HepG2 (cell line): ENCODE measurements around the gene PRSS53. TPM values are rescaled to one million over a fixed set of nuclear protein-coding genes. Genes with fewer than 3 reads are reported as not detected.

ENCODE experiments used
- CAMTA2 ChIP-seq: sonication (generic); formaldehyde crosslinking; IDR thresholded peaks from 2 replicates; pipeline ENCODE4 v1.4.0; 2020; ENCODE audit warnings: mild to moderate bottlenecking, missing genetic modification reagents, borderline replicate concordance
- CREB1 ChIP-seq, 2 experiments: fragments of 450-650 bp in 1 of 2; IDR thresholded peaks; 2 replicates each; pipeline ENCODE4 v1.6.1; 2016 to 2017; ENCODE audit warnings: control low read depth in 1 of 2, mild to moderate bottlenecking in 1 of 2, missing compliant biosample characterization in 1 of 2, missing genetic modification characterization in 1 of 2
- HMGXB4 ChIP-seq, 2 experiments: sonication (generic) in 1 of 2; formaldehyde crosslinking in 1 of 2; IDR thresholded peaks; 2 replicates each; pipeline versions ENCODE4 v1.4.0 to v1.6.1; 2018 to 2020; ENCODE audit warnings: missing genetic modification reagents in 2 of 2, borderline replicate concordance in 1 of 2, low read depth in 1 of 2, mild to moderate bottlenecking in 1 of 2, missing biosample characterization in 1 of 2
- KDM1A ChIP-seq: IDR thresholded peaks from 2 replicates; pipeline ENCODE4 v1.6.1; 2016; ENCODE audit warnings: missing compliant biosample characterization
- KLF12 ChIP-seq: sonication (generic); formaldehyde crosslinking; IDR thresholded peaks from 2 replicates; pipeline ENCODE4 v1.4.0; 2020; ENCODE audit warnings: missing genetic modification reagents, borderline replicate concordance
- MED1 ChIP-seq: sonication (generic); formaldehyde crosslinking; IDR thresholded peaks from 2 replicates; pipeline ENCODE4 v1.4.0; 2020; ENCODE audit warnings: missing genetic modification reagents
- SAFB2 ChIP-seq: sonication (generic); formaldehyde crosslinking; IDR thresholded peaks from 2 replicates; pipeline ENCODE4 v1.5.1; 2020; ENCODE audit warnings: missing genetic modification reagents, low read depth, mild to moderate bottlenecking, borderline replicate concordance
- SMARCE1 ChIP-seq: fragments of 450-650 bp; IDR thresholded peaks from 2 replicates; pipeline ENCODE4 v1.6.1; 2017; ENCODE audit warnings: borderline replicate concordance
- STAT5B ChIP-seq: sonication (generic); formaldehyde crosslinking; IDR thresholded peaks from 2 replicates; pipeline ENCODE4 v1.4.0; 2020; ENCODE audit warnings: missing genetic modification reagents
- SUZ12 ChIP-seq: fragments of 150-350 bp; IDR thresholded peaks from 2 replicates; pipeline ENCODE4 v1.6.1; 2014; ENCODE audit warnings: low read depth, low read length
- ZC3H13 ChIP-seq: sonication (generic); formaldehyde crosslinking; IDR thresholded peaks from 2 replicates; pipeline ENCODE4 v1.8.1; 2023; ENCODE audit warnings: mild to moderate bottlenecking, missing genetic modification reagents, moderate library complexity
- ZFP36L1 ChIP-seq: sonication (generic); formaldehyde crosslinking; IDR thresholded peaks from 2 replicates; pipeline ENCODE4 v1.8.0; 2022; ENCODE audit warnings: mild to moderate bottlenecking, missing genetic modification reagents, moderate library complexity
- ZFP37 ChIP-seq: sonication (generic); formaldehyde crosslinking; IDR thresholded peaks from 2 replicates; pipeline ENCODE4 v1.4.0; 2020; ENCODE audit warnings: missing genetic modification reagents, borderline replicate concordance
- ZNF263 ChIP-seq: sonication (generic); formaldehyde crosslinking; IDR thresholded peaks from 2 replicates; pipeline ENCODE4 v1.4.0; 2020; ENCODE audit warnings: missing genetic modification reagents
- ZNF33B ChIP-seq: sonication (generic); formaldehyde crosslinking; IDR thresholded peaks from 2 replicates; pipeline ENCODE4 v1.5.1; 2020; ENCODE audit warnings: mild to moderate bottlenecking, missing genetic modification reagents
- ZNF530 ChIP-seq: sonication (generic); formaldehyde crosslinking; IDR thresholded peaks from 2 replicates; pipeline ENCODE4 v1.5.0; 2020; ENCODE audit warnings: low read depth, mild to moderate bottlenecking, missing genetic modification reagents
- ZNF589 ChIP-seq: sonication (generic); formaldehyde crosslinking; conservative IDR thresholded peaks from 2 replicates; pipeline ENCODE4 v1.8.0; 2022; ENCODE audit warnings: mild to moderate bottlenecking, moderate library complexity, missing genetic modification reagents
- ZNF770 ChIP-seq: sonication (generic); formaldehyde crosslinking; IDR thresholded peaks from 2 replicates; pipeline ENCODE4 v1.5.0; 2020; ENCODE audit warnings: mild to moderate bottlenecking, missing genetic modification reagents
- ZNF772 ChIP-seq: sonication (generic); formaldehyde crosslinking; IDR thresholded peaks from 2 replicates; pipeline ENCODE4 v1.5.0; 2020; ENCODE audit warnings: mild to moderate bottlenecking, missing genetic modification reagents
- ZNF83 ChIP-seq: sonication (generic); formaldehyde crosslinking; IDR thresholded peaks from 2 replicates; pipeline ENCODE4 v1.4.0; 2020; ENCODE audit warnings: missing genetic modification reagents, mild to moderate bottlenecking, borderline replicate concordance
- polyA plus RNA-seq, 8 experiments: library from polyadenylated mRNA; depleted of rRNA in 3 of 8; stranded (reverse) in 7 of 8; unstranded in 1 of 8; fragments of >200 nt; fragmentation: Illumina TruSeq in 4 of 8; extraction: Trizol in 4 of 8; gene quantifications; 2 replicates each; pipeline versions ENCODE4 v1.2.1 to v1.2.3, GENCODE V29; 2011 to 2016; ENCODE audit warnings: low read depth in 4 of 8, missing spikeins in 1 of 8, mixed read lengths in 1 of 8; ENCODE audit not compliant: insufficient read depth in 1 of 8
- total RNA-seq, 5 experiments: library from RNA; depleted of rRNA; stranded (reverse); fragments of >200 nt; fragmentation: Illumina TruSeq; extraction: Trizol; gene quantifications; 2 replicates each; pipeline ENCODE4 v1.2.3, GENCODE V29; 2016; ENCODE audit warnings: low read depth in 1 of 5
- TF ChIP-seq, protein P1 (sequence below): sonication (generic); formaldehyde crosslinking; IDR thresholded peaks from 2 replicates; pipeline ENCODE4 v1.9.0; 2021; ENCODE audit warnings: missing genetic modification reagents, mild to moderate bottlenecking, borderline replicate concordance
- TF ChIP-seq, protein P2 (sequence below): conservative IDR thresholded peaks from 2 replicates; pipeline ENCODE4 v1.6.1; 2018; ENCODE audit warnings: missing genetic modification reagents

PRSS53 gene
- total and polyA plus RNA-seq, 2 of the 13 experiments (the other 11 are each of a cell fraction or from before 2014, with no cell fraction given) = 2.2 to 7.4 TPM

DNA sequence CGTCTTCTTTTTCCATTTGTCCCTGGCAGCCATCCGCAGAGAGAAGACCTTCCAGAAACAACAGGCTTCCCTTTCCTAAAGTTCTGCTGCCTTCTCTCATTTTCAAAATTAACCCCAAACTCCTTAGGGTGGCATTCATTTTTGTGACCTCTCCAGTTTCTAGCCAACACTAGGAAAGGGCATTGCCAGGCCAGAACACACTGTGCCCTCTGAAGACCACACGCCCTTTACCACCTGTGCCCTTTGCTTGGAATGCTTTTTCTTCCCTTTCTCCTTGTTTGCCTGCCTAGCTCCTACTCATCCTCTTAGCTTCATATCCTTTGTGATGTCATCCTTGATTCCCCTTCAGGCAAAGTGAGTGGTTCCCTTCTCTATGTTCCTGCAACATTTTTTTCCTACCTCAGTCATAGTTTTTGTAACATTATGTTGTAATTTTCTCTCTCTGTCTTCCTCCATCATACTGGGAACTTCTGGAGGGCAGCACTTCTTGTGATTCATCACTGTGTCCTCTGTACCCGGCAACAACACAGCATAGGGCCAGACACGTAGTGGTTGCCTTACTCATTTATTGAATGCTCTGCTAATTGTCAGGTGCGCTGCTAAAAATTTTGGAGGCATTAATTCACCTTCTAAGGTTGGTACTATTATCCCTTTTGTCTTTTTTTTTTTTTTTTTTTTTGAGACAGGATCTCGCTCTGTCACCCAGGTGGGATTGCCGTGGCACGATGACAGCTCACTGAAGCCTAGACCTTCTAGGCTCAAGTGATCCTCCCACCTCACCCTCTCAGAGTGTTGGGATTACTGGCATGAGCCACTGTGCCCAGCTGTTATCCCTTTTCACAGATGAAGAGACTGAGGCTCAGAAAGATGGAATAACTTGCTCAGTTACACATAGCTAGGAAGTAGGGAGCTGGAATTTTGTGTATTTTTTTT is 29.7 kb upstream of the PRSS53 start (continued):
- TF ChIP-seq ZFP36L1 (CRISPR knock-in tag) (peak; percentile 51; the same call in 1 of the 2 replicates), SUZ12 (no peak), HMGXB4 (CRISPR knock-in tag; IDR thresholded peaks at IDR 0.05; ENCODE audit: borderline replicate concordance in 1 of 2, low read depth in 1 of 2) (0 out of 4 replicates have a peak, but pooled peaks of 1 of the 2 experiments have one; percentile 8), MED1 (0 out of 2 replicates have a peak, but pooled peaks have one; percentile 2), ZNF589 (CRISPR knock-in tag) (no peak), ZNF770 (CRISPR knock-in tag) (no peak), ZNF33B (CRISPR knock-in tag) (no peak), SMARCE1 (no peak), KLF12 (no peak), CAMTA2 (CRISPR knock-in tag) (no peak), SAFB2 (CRISPR knock-in tag) (no peak), ZNF83 (CRISPR knock-in tag) (0 out of 2 replicates have a peak, but pooled peaks have one; percentile 9), ZC3H13 (CRISPR knock-in tag) (0 out of 2 replicates have a peak, but pooled peaks have one; percentile 6), CREB1 (IDR thresholded peaks at IDR 0.05) (peak; percentile 50), CREB1 (CRISPR knock-in tag; IDR thresholded peaks at IDR 0.05) (no peak), ZFP37 (CRISPR knock-in tag) (0 out of 2 replicates have a peak, but pooled peaks have one; percentile 21), ZNF530 (CRISPR knock-in tag) (no peak), KDM1A (CRISPR knock-in tag) (no peak), ZNF772 (no peak), STAT5B (no peak), ZNF263 (CRISPR knock-in tag) (no peak)
- TF ChIP-seq, protein P1, sequence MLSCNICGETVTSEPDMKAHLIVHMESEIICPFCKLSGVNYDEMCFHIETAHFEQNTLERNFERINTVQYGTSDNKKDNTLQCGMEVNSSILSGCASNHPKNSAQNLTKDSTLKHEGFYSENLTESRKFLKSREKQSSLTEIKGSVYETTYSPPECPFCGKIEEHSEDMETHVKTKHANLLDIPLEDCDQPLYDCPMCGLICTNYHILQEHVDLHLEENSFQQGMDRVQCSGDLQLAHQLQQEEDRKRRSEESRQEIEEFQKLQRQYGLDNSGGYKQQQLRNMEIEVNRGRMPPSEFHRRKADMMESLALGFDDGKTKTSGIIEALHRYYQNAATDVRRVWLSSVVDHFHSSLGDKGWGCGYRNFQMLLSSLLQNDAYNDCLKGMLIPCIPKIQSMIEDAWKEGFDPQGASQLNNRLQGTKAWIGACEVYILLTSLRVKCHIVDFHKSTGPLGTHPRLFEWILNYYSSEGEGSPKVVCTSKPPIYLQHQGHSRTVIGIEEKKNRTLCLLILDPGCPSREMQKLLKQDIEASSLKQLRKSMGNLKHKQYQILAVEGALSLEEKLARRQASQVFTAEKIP (CRISPR knock-in tag) = no peak
- TF ChIP-seq, protein P2, sequence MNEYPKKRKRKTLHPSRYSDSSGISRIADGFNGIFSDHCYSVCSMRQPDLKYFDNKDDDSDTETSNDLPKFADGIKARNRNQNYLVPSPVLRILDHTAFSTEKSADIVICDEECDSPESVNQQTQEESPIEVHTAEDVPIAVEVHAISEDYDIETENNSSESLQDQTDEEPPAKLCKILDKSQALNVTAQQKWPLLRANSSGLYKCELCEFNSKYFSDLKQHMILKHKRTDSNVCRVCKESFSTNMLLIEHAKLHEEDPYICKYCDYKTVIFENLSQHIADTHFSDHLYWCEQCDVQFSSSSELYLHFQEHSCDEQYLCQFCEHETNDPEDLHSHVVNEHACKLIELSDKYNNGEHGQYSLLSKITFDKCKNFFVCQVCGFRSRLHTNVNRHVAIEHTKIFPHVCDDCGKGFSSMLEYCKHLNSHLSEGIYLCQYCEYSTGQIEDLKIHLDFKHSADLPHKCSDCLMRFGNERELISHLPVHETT (CRISPR knock-in tag) = no peak
